ENCODE measurements around the gene UBL5.
"Not testable (repeated sequence)": the region's sequence is repeated elsewhere in the genome, so short reads cannot be mapped to it uniquely, and the experiment has no call there.

UBL5 gene

DNA sequence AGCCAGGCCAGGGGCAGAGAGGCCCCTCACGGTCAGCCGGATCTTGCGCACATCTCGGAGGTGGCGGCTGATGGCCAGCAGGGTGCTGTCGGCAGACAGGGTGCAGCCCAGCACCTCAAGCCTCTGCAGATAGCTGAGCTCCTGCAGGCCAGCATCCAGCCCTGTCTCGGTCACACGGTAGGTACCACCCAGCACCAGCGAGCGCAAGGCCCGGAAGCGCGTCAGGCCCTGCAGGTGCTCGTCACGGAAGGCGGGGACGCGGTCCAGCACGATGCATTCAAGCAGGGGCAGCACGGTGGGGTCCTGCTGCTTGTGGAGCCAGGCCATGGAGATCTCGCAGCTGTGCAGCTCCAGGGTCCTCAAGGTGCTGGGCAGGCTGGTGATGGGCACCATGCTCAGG is 16.6 kb upstream of the UBL5 start:
- no peak for DNase-seq (ENCODE audit: low spot score)

DNA sequence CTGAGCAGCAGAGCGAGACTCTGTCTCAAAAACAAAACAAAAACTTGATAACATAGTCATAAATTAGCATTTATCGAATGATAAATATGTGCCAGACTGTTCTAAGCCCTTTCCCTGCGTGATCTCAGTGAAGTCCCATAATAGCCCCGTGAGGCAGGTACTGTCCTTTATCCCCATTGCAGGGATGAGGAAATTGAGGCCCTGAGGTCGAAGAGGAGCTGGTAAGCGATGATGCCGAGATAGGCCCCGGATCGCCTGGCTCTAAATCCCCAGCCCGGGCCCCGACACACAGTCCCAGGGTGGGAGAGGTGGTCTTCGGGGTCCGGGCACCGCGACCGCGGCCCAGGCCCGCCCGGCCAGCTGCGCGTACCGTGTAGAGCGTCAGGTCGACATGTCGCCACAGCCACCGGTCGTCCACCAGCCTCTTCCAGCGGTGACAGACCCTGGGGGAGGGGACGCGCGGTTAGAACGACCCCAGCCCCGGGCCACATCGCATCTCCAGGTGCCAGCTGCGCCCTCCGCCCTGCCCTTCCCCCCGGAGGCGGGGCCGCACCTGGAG is 9.5 kb upstream of the UBL5 start:
- DNase-seq (ENCODE audit: low spot score): no peak

GRCh38 chr19:9818734-9819595 is 8.8 kb upstream of the UBL5 start, which contains the start of gene FBXL12:
TSS of gene FBXL12 (minus strand) at chr19:9819079. CDS start at chr19:9818813, 266 bp downstream.
- DNase-seq (ENCODE audit: low spot score): peak; percentile 96

- DNase-seq (ENCODE audit: low spot score): no peak
These were observed 8.2 kb upstream of the UBL5 start for GRCh38 chr19:9819596-9819909.

DNA sequence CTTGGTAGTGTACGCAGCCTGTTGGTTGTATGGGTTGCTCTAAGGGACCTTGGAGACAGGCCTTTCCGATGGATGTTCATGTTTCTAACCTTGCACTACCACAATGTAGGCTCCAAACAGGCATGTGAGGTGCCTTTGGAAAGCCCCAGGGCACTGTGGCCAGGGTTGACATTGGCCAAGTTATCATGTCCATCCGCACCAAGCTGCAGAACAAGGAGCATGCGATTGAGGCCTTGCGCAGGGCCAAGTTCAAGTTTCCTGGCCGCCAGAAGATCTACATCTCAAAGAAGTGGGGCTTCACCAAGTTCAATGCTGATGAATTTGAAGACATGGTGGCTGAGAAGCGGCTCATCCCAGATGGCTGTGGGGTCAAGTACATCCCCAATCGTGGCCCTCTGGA is 7.7 kb upstream of the UBL5 start:
- DNase-seq (ENCODE audit: low spot score): not testable (repeated sequence)

DNA sequence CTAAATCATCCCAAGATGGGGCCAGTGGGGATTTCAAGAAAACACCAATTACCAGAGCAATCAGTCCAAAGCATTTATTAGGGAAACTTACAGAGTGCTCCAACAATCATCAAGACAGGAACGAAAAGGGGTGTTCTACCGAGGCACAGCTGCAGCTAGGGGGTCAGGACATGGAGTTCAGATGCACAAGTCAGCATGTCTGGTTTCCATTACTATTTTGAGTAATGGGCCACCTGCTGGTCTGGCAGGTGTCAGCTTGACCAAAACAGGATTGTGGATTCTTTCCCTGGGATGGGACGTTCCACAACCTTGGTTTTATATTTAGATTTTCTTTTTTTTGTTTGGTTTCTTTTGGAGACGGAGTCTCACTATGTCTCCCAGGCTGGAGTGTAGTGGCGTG is 3.9 kb upstream of the UBL5 start:
- DNase-seq (ENCODE audit: low spot score): no peak

GRCh38 chr19:9828551-9829063 is 889 bp downstream of the UBL5 start:
- no peak for DNase-seq (ENCODE audit: low spot score)

GRCh38 chr19:9834307-9834725 is 6.6 kb downstream of the UBL5 start:
- DNase-seq (ENCODE audit: low spot score): no peak

DNA sequence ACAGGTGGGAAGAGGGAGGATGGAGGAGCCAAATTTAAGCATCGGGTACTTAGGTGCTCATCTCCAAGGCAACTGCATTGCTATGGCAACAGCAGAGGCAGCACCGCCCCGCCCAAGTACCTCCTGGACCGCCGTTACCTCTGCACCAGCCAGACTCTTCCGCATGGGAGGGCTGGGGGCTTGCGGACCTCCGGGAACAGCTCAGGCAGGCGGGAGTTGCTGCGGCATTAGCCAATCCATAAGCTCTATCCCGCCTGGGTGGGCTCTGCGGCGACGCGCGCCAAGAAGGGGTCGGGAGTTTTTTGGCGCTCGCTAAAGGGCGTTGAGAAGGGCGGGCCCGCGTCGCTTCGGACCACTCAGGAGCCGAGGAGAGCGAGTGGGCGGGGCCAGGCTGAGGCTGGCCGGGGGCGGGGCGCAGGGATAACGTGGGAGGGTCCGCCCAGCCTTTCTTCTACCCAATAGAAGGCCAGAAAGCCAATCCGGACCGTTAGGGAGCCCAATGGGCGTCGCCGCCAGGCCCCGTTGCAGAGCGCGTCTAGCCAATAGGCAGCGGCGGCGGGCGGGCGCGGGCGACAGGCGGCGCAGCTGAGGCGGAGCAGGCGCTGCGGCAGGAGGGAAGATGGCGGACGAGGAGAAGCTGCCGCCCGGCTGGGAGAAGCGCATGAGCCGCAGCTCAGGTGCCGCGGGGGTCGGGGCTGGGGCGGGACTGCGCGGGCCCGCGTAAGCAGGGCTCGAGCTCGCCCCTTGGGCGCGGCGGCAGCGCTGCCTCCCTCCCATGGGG is 7.2 kb downstream of the UBL5 start, which contains the start of gene PIN1:
PIN1 (plus strand) TSS at position 593 of the 781 bp plus-strand sequence; CDS start at position 620, 27 bp downstream.
- DNase-seq (ENCODE audit: low spot score): peak; percentile 99

DNA sequence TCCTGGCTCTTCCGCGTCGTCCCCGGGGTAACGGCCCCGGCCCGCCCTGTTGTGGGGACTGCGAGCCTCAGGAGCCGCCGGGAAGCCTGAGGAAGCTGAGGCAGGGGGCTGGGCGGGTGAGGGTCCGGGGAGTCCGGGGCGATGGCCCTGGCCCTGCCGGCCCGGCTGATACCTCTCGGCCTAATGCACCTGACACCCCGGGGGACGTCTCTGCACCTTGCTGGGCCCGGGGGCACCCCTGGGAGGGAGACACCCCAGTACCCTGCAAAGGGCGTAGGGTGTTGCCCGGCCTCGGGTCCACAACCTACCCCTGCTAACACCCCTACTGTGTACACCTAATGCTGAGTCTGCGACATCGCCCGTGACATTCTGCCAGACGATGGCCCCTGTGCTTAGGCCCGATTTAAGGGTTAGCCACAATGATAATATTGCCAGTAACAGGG is 7.8 kb downstream of the UBL5 start:
- no peak for DNase-seq (ENCODE audit: low spot score)

DNA sequence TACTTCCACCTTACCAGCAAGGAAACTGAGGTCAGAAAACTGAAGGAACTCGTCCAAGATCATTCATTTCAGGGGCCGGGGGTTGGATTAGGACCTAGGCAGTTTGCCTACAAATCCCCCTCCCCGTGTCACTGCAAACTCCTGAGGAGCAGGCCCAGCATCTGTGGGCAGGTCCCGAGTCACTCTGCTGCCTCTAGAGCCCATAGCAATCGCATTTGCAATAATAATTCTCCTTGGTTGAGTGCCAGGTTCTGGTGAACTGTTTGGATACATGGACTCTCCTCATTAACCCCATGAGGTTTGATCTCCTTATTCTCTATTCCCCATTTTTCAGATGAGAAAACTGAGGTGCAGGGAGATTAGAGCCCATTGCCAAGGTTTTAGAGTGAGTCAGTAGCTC is 8.3 kb downstream of the UBL5 start:
- peak; percentile 54 for DNase-seq (ENCODE audit: low spot score)

DNA sequence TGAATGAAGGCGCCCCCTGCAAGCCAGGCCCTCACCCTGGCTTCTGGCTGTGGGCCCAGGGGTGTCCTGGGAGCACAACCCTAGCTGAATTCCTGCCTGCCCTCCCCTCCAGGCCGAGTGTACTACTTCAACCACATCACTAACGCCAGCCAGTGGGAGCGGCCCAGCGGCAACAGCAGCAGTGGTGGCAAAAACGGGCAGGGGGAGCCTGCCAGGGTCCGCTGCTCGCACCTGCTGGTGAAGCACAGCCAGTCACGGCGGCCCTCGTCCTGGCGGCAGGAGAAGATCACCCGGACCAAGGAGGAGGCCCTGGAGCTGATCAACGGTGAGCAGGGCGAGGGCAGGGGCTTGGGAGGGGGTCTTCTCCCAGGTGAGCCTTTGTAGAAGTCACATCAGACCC is 10.6 kb downstream of the UBL5 start:
- no peak for DNase-seq (ENCODE audit: low spot score)

GRCh38 chr19:9839415-9839814 is 11.7 kb downstream of the UBL5 start:
- no peak for DNase-seq (ENCODE audit: low spot score)

- no peak for DNase-seq (ENCODE audit: low spot score)
These were observed 15.3 kb downstream of the UBL5 start for GRCh38 chr19:9842834-9843625.

- not testable (repeated sequence) for DNase-seq (ENCODE audit: low spot score)
These were observed 16.0 kb downstream of the UBL5 start for GRCh38 chr19:9843626-9844273.

DNA sequence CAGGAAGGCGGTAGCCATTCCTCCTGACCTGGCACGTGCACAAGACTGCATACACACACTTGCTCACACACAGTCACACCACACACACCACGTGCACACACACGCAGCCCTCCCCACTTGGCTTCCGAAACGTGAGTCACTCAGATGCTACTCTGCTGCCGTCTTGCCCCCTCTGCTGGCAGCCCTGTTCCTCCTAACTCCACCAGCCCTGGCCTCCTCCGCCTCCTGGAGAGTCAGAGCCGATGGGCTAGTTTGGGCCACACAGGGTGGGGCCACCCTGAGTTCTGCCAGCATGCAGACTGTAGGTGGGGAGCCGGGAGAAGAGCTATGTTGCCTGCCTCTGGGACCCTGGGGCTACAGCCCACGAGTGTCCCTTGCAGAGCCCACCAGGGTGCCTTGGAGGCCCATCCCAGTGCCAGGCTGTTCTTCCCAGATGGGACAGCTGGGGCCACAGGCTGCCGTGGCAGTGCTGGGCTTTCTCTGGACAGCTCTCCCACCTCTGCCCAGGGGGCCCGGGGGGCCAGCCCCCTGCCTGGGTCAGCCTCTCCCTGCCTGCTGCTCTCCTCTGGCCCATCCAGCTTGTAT is 19.5 kb downstream of the UBL5 start:
- DNase-seq (ENCODE audit: low spot score): peak; percentile 98

GRCh38 chr19:9848060-9848459 is 20.3 kb downstream of the UBL5 start:
- DNase-seq (ENCODE audit: low spot score): no peak

GRCh38 chr19:9848762-9849161 is 21.0 kb downstream of the UBL5 start:
- no peak for DNase-seq (ENCODE audit: low spot score)

GRCh38 chr19:9849791-9850190 is 22.1 kb downstream of the UBL5 start:
- no peak for DNase-seq (ENCODE audit: low spot score)

GRCh38 chr19:9850235-9850959 is 22.7 kb downstream of the UBL5 start:
- DNase-seq (ENCODE audit: low spot score): no peak
